Measurements from ENCODE around the gene FUS. TPM values are rescaled to one million over a fixed set of nuclear protein-coding genes. Genes with fewer than 3 reads are reported as not detected.

FUS gene
- total RNA-seq, 2 donors from 2014 or later, result 910 to 947 TPM

GRCh38 chr16:31213877-31214707, 34.2 kb downstream of the FUS start, which contains the start of gene TRIM72:
Gene TRIM72 (plus strand): TSS chr16:31214119. CDS start chr16:31214739, 620 bp downstream.
- peak within 1 kb of the TSS; percentile 87 for H3K4me3 Mint-ChIP-seq
- peaks cover 24% of the 10 kb centered on the region for H3K4me1 Mint-ChIP-seq
- no peaks in the 10 kb centered on the region for H3K9me3 ChIP-seq (ENCODE audit: control insufficient read depth, low read length, poor library complexity, severe bottlenecking)
- H3K27me3 Mint-ChIP-seq, result peaks cover 41% of the 10 kb centered on the region
- no peak within 1 kb of the TSS for H3K27ac Mint-ChIP-seq
- H3K36me3 Mint-ChIP-seq (ENCODE audit: low read depth), result no peaks in the 10 kb centered on the region
- ATAC-seq (no peak), DNase-seq (no peak)

DNA sequence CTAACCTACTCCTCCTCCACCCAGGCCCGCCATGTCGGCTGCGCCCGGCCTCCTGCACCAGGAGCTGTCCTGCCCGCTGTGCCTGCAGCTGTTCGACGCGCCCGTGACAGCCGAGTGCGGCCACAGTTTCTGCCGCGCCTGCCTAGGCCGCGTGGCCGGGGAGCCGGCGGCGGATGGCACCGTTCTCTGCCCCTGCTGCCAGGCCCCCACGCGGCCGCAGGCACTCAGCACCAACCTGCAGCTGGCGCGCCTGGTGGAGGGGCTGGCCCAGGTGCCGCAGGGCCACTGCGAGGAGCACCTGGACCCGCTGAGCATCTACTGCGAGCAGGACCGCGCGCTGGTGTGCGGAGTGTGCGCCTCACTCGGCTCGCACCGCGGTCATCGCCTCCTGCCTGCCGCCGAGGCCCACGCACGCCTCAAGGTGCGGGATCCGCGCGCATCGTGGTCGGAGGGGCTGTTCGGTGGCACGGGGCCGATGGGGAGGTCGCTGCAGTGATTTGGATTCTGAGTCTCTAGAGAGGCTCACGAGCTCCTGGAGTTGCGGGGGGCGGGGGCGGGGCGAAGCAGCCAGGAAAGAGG, 34.9 kb downstream of the FUS start:
- no peak for DNase-seq

DNA sequence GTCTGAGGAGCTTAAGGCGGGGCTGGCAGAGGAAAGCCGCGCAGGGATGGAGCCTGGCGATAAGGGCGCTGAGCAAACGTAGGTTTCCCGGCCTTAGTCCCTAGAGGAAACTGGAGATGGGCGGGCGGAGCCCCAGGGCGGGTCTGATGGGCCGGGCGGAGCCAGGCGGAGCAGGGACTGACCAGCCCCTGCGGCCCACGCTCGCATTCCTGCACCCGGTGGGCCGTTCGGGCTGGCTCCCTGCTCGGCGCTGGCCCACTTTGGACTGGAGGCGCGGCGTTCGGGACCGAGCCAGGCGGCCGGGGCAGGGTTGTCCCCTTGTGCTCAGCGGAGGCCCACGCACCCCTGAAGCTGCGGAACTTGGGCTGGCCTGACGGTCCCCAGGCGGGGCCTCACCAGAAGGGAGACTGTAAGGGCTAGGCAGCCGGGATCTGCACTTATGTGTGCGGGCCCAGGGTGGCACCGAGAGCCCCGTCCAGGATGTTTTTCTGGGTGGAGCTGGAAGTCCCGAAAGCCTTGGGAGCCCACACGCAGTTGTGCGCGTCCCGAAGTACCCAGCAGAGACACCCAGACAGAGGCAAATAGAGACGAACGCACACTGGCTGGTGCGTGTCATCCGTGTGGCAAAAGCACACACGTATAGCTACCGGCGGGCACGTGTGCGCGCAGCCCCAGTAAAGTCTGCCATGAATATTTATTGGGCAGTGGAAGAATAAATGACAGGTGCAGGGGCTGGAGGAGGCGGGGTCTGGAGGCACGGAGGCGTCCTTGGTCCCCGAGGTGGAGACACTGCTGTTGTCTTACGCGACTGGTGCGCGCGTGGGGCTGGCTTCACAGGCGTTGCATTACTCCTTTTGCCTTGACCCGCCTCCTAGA, 35.6 kb downstream of the FUS start:
- Mint-ChIP-seq H3K27me3 (peaks cover 44% of the 10 kb centered on the region), H3K27ac (peak overlapping the region; percentile 2), H3K4me1 (peaks cover 24% of the 10 kb centered on the region), H3K36me3 (ENCODE audit: low read depth) (no peaks in the 10 kb centered on the region), H3K4me3 (peak overlapping the region; percentile 87)
- H3K9me3 ChIP-seq (ENCODE audit: control insufficient read depth, low read length, poor library complexity, severe bottlenecking), result no peaks in the 10 kb centered on the region
- ATAC-seq (peak; percentile 65), DNase-seq (no peak)

More for the DNA sequence above, 34.9 kb downstream of the FUS start:
- Mint-ChIP-seq H3K27me3 (peaks cover 44% of the 10 kb centered on the region), H3K4me3 (peak overlapping the region; percentile 87), H3K4me1 (peaks cover 24% of the 10 kb centered on the region), H3K27ac (no peak overlapping the region), H3K36me3 (ENCODE audit: low read depth) (no peaks in the 10 kb centered on the region)
- ATAC-seq, result peak; percentile 49
- H3K9me3 ChIP-seq (ENCODE audit: control insufficient read depth, low read length, poor library complexity, severe bottlenecking), result no peaks in the 10 kb centered on the region

GRCh38 chr16:31216422-31217135, 36.6 kb downstream of the FUS start, which contains the start of gene PYDC1:
Gene PYDC1 (minus strand): TSS chr16:31217135. CDS start chr16:31217028, 107 bp downstream.
- no peaks in the 10 kb centered on the region for H3K9me3 ChIP-seq (ENCODE audit: control insufficient read depth, low read length, poor library complexity, severe bottlenecking)
- H3K4me3 Mint-ChIP-seq, result peak within 1 kb of the TSS; percentile 87
- ATAC-seq, result peak; percentile 35
- H3K27me3 Mint-ChIP-seq, result peaks cover 54% of the 10 kb centered on the region
- H3K4me1 Mint-ChIP-seq, result peaks cover 22% of the 10 kb centered on the region
- no peak within 1 kb of the TSS for H3K27ac Mint-ChIP-seq
- peaks cover 9% of the 10 kb centered on the region for H3K36me3 Mint-ChIP-seq (ENCODE audit: low read depth)
- no peak for DNase-seq

- ATAC-seq (no peak), DNase-seq (no peak)
- H3K27ac Mint-ChIP-seq, result no peak overlapping the region
- no peaks in the 10 kb centered on the region for H3K9me3 ChIP-seq (ENCODE audit: control insufficient read depth, low read length, poor library complexity, severe bottlenecking)
- H3K36me3 Mint-ChIP-seq (ENCODE audit: low read depth), result peaks cover 9% of the 10 kb centered on the region
- H3K4me3 Mint-ChIP-seq, result peak overlapping the region; percentile 82
- H3K4me1 Mint-ChIP-seq, result peaks cover 18% of the 10 kb centered on the region
- H3K27me3 Mint-ChIP-seq, result peaks cover 54% of the 10 kb centered on the region
These were observed 37.2 kb downstream of the FUS start for GRCh38 chr16:31217136-31217530.

DNA sequence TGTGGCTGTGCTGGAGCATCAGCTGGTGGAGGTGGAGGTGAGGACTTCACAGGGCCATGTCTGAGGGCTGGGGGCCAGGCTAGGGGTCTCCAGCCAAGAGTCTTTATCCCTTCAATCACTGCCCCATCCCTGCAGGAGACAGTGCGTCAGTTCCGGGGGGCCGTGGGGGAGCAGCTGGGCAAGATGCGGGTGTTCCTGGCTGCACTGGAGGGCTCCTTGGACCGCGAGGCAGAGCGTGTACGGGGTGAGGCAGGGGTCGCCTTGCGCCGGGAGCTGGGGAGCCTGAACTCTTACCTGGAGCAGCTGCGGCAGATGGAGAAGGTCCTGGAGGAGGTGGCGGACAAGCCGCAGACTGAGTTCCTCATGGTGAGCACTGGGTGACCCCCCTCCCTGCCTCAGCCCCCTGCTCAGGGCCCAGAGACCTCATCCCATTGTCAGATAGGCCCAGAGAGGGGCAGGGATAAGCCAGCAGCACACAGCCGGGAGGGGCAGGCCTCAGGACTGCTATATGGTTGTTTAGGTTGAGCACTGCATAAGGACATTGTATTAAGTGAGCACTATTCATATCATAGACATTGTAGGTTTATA, 39.3 kb downstream of the FUS start:
- H3K27me3 Mint-ChIP-seq, result peaks cover 45% of the 10 kb centered on the region
- no peak overlapping the region for H3K27ac Mint-ChIP-seq
- ATAC-seq (no peak), DNase-seq (no peak)
- H3K36me3 Mint-ChIP-seq (ENCODE audit: low read depth), result peaks cover 9% of the 10 kb centered on the region
- H3K4me1 Mint-ChIP-seq, result peaks cover 15% of the 10 kb centered on the region
- H3K9me3 ChIP-seq (ENCODE audit: control insufficient read depth, low read length, poor library complexity, severe bottlenecking), result no peaks in the 10 kb centered on the region
- no peak overlapping the region for H3K4me3 Mint-ChIP-seq

DNA sequence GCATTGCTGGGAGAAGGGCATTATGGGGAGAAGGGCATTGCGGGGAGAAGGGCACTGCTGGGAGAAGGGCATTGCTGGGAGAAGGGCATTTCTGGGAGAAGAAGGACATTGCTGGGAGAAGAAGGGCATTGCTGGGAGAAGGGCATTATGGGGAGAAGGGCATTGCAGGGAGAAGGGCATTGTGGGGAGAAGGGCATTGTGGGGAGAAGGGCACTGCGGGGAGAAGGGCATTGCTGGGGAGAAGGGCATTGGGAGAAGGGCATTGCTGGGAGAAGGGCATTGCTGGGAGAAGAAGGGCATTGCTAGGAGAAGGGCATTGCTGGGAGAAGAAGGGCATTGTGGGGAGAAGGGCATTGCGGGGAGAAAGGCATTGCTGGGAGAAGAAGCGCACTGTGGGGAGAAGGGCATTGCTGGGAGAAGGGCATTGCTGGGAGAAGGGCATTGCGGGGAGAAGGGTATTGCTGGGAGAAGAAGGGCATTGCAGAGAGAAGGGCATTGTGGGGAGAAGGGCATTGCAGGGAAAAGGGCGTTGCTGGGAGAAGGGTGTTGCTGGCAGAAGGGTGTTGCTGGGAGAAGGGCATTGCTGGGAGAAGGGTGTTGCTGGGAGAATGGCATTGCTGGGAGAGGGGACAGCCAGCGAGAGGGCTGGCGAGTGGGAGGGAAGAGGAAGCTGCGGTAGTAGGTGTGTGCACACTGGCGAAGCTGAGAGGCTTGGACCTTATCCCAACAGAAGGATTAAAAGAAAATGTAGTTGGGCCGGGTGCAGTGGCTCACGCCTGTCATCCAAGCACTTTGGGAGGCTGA, 41.6 kb downstream of the FUS start:
- no peaks in the 10 kb centered on the region for H3K9me3 ChIP-seq (ENCODE audit: control insufficient read depth, low read length, poor library complexity, severe bottlenecking)
- DNase-seq (no peak), ATAC-seq (no peak)
- peaks cover 9% of the 10 kb centered on the region for H3K36me3 Mint-ChIP-seq (ENCODE audit: low read depth)
- H3K4me3 Mint-ChIP-seq, result no peak overlapping the region
- H3K27me3 Mint-ChIP-seq, result peaks cover 35% of the 10 kb centered on the region
- H3K27ac Mint-ChIP-seq, result no peak overlapping the region
- H3K4me1 Mint-ChIP-seq, result peaks cover 4% of the 10 kb centered on the region

- DNase-seq, result no peak
- no peak for ATAC-seq
- no peak overlapping the region for H3K4me3 Mint-ChIP-seq
- H3K27ac Mint-ChIP-seq, result no peak overlapping the region
- no peaks in the 10 kb centered on the region for H3K4me1 Mint-ChIP-seq
- no peaks in the 10 kb centered on the region for H3K9me3 ChIP-seq (ENCODE audit: control insufficient read depth, low read length, poor library complexity, severe bottlenecking)
- peaks cover 24% of the 10 kb centered on the region for H3K27me3 Mint-ChIP-seq
- peaks cover 9% of the 10 kb centered on the region for H3K36me3 Mint-ChIP-seq (ENCODE audit: low read depth)
These were observed 43.1 kb downstream of the FUS start for GRCh38 chr16:31223044-31223443.

DNA sequence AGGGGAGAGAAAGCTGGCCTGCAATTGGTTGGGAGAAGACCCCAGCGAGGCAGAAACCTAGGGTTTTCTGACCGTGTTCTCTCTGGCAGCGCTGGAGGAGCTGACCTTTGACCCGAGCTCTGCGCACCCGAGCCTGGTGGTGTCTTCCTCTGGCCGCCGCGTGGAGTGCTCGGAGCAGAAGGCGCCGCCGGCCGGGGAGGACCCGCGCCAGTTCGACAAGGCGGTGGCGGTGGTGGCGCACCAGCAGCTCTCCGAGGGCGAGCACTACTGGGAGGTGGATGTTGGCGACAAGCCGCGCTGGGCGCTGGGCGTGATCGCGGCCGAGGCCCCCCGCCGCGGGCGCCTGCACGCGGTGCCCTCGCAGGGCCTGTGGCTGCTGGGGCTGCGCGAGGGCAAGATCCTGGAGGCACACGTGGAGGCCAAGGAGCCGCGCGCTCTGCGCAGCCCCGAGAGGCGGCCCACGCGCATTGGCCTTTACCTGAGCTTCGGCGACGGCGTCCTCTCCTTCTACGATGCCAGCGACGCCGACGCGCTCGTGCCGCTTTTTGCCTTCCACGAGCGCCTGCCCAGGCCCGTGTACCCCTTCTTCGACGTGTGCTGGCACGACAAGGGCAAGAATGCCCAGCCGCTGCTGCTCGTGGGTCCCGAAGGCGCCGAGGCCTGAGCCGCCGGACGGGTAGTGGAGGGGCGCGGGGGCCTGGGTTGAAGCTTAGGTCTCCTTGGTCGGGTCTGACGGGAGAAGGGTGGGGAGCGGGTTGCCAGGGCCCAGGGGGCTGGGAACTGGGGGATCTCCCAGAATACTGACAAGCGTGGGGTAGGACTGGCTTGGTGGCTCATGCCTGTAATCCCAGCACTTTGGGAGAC, 44.4 kb downstream of the FUS start:
- ATAC-seq, result no peak
- Mint-ChIP-seq H3K27ac (no peak overlapping the region), H3K36me3 (ENCODE audit: low read depth) (peaks cover 9% of the 10 kb centered on the region), H3K27me3 (peaks cover 11% of the 10 kb centered on the region), H3K4me1 (no peaks in the 10 kb centered on the region), H3K4me3 (no peak overlapping the region)
- H3K9me3 ChIP-seq (ENCODE audit: control insufficient read depth, low read length, poor library complexity, severe bottlenecking), result no peaks in the 10 kb centered on the region
- DNase-seq, result no peak

- Mint-ChIP-seq H3K4me3 (no peak overlapping the region), H3K36me3 (ENCODE audit: low read depth) (peaks cover 9% of the 10 kb centered on the region), H3K4me1 (no peaks in the 10 kb centered on the region), H3K27me3 (peaks cover 10% of the 10 kb centered on the region), H3K27ac (peak overlapping the region; percentile 19)
- no peaks in the 10 kb centered on the region for H3K9me3 ChIP-seq (ENCODE audit: control insufficient read depth, low read length, poor library complexity, severe bottlenecking)
- ATAC-seq, result no peak
- no peak for DNase-seq
These were observed 45.3 kb downstream of the FUS start for GRCh38 chr16:31225193-31225592.

DNA sequence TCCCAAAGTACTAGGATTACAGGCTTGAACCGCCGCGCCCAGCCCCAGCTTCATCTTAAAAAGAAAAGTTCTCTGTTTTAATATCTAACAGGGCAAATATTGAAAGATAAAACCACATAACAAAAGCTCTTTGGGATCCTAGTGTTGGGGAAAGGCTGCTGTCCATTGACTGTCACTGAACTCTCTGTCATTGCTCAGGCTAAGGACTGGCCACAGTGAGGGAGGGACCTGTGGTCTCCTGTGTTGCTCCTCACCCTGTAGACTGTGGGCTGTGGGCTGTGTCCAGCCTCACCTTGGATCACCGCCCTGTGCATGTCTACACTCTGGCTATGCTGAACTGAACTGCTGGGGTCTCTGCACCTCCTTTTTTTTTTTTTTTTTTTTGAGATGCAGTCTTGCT, 48.3 kb downstream of the FUS start:
- H3K4me3 Mint-ChIP-seq, result no peak overlapping the region
- no peaks in the 10 kb centered on the region for H3K27me3 Mint-ChIP-seq
- H3K4me1 Mint-ChIP-seq, result no peaks in the 10 kb centered on the region
- H3K9me3 ChIP-seq (ENCODE audit: control insufficient read depth, low read length, poor library complexity, severe bottlenecking), result no peaks in the 10 kb centered on the region
- no peaks in the 10 kb centered on the region for H3K36me3 Mint-ChIP-seq (ENCODE audit: low read depth)
- H3K27ac Mint-ChIP-seq, result no peak overlapping the region
- no peak for ATAC-seq
- DNase-seq, result no peak
